HEK293 (cell line): ENCODE measurements around the gene FAM237A.

ENCODE experiments used
- CTCF ChIA-PET: fragments of 350-600 bp; formaldehyde crosslinking; extraction: SDS; loops from one replicate; lab custom pipeline; 2021; ENCODE audit warnings: antibody characterized with exemption; lab: Yijun Ruan, JAX
- POLR2A ChIA-PET: fragments of 300-600 bp; formaldehyde crosslinking; extraction: SDS; loops from one replicate; lab custom pipeline; 2020; ENCODE audit warnings: antibody characterized with exemption, inconsistent platforms; lab: Yijun Ruan, JAX
- H3K27ac ChIP-seq: fragments of 200-500 bp; sonication (Bioruptor generic); 2 replicates; pipeline ENCODE4 v1.5.1; 2014; ENCODE audit warnings: low read depth, low read length, control low read depth, inconsistent platforms; ENCODE audit errors: extremely low read depth
- H3K36me3 ChIP-seq, 2 experiments: fragments of 200-500 bp in 1 of 2; sonication (Bioruptor generic) in 1 of 2; 1 replicate in 1 of 2; 2 replicates in 1 of 2; pipeline ENCODE4 v1.5.1; 2014 to 2017; ENCODE audit warnings: inconsistent platforms in 2 of 2, low read length in 2 of 2; ENCODE audit not compliant: control insufficient read depth in 2 of 2, insufficient read depth in 1 of 2
- H3K4me1 ChIP-seq: fragments of 200-500 bp; sonication (Bioruptor generic); 2 replicates; pipeline ENCODE4 v1.5.1; 2014; ENCODE audit warnings: mild to moderate bottlenecking, low read length, inconsistent platforms; ENCODE audit not compliant: control insufficient read depth, insufficient read depth
- H3K4me3 ChIP-seq: 2 replicates; pipeline ENCODE4 v1.5.1; 2011; ENCODE audit warnings: low read depth, mild to moderate bottlenecking, control low read depth, low read length, moderate library complexity
- H3K9me3 ChIP-seq: fragments of 200-500 bp; sonication (Bioruptor generic); 2 replicates; pipeline ENCODE4 v1.5.1; 2014; ENCODE audit warnings: low read depth, low read length, inconsistent platforms; ENCODE audit not compliant: control insufficient read depth, insufficient read depth
- EGR2 ChIP-seq: fragments of 450-650 bp; formaldehyde crosslinking; IDR thresholded peaks from 2 replicates; pipeline ENCODE4 v1.5.1; 2016; ENCODE audit warnings: low read depth, missing biosample characterization, missing genetic modification characterization
- KLF10 ChIP-seq: fragments of 450-650 bp; IDR thresholded peaks from 2 replicates; pipeline ENCODE4 v1.5.1; 2018; ENCODE audit warnings: missing biosample characterization, mild to moderate bottlenecking, missing genetic modification characterization
- SCRT1 ChIP-seq: fragments of 450-650 bp; formaldehyde crosslinking; IDR thresholded peaks from 2 replicates; pipeline ENCODE4 v1.5.1; 2016; ENCODE audit warnings: missing biosample characterization, missing genetic modification characterization, borderline replicate concordance
- ZBTB17 ChIP-seq: fragments of 450-650 bp; formaldehyde crosslinking; IDR thresholded peaks from 2 replicates; pipeline ENCODE4 v1.5.1; 2016; ENCODE audit warnings: missing biosample characterization, missing genetic modification characterization
- ZNF24 ChIP-seq: fragments of 450-650 bp; formaldehyde crosslinking; IDR thresholded peaks from 2 replicates; pipeline ENCODE4 v1.5.1; 2016; ENCODE audit warnings: missing biosample characterization, missing genetic modification characterization
- ZNF302 ChIP-seq: fragments of 450-650 bp; formaldehyde crosslinking; IDR thresholded peaks from 2 replicates; pipeline ENCODE4 v1.5.1; 2016; ENCODE audit warnings: missing biosample characterization, missing genetic modification characterization, low read depth
- ZNF350 ChIP-seq: fragments of 450-650 bp; formaldehyde crosslinking; IDR thresholded peaks from 2 replicates; pipeline ENCODE4 v1.5.0; 2017; ENCODE audit warnings: missing biosample characterization, mild to moderate bottlenecking, missing genetic modification characterization
- ZNF544 ChIP-seq: fragments of 450-650 bp; formaldehyde crosslinking; IDR thresholded peaks from 2 replicates; pipeline ENCODE4 v1.5.0; 2017; ENCODE audit warnings: missing biosample characterization, missing genetic modification characterization
- ZNF571 ChIP-seq: fragments of 450-650 bp; formaldehyde crosslinking; IDR thresholded peaks from 2 replicates; pipeline ENCODE4 v1.5.0; 2017; ENCODE audit warnings: missing biosample characterization, missing genetic modification characterization
- ZSCAN23 ChIP-seq: fragments of 450-650 bp; formaldehyde crosslinking; IDR thresholded peaks from 2 replicates; pipeline ENCODE4 v1.5.1; 2016; ENCODE audit warnings: missing biosample characterization, missing genetic modification characterization
- TF ChIP-seq, protein P1 (sequence below): fragments of 450-650 bp; formaldehyde crosslinking; IDR thresholded peaks from 2 replicates; pipeline ENCODE4 v1.5.1; 2016; ENCODE audit warnings: missing biosample characterization, missing genetic modification characterization
- TF ChIP-seq, protein P2 (sequence below): fragments of 450-650 bp; formaldehyde crosslinking; IDR thresholded peaks from 2 replicates; pipeline ENCODE4 v1.5.1; 2016; ENCODE audit warnings: missing biosample characterization, missing genetic modification characterization
- TF ChIP-seq, protein P3 (sequence below): fragments of 450-650 bp; formaldehyde crosslinking; IDR thresholded peaks from 2 replicates; pipeline ENCODE4 v1.5.1; 2016; ENCODE audit warnings: missing biosample characterization, missing genetic modification characterization
- TF ChIP-seq, protein P4 (sequence below): fragments of 450-650 bp; IDR thresholded peaks from 2 replicates; pipeline ENCODE4 v1.5.1; 2018; ENCODE audit warnings: missing biosample characterization, missing genetic modification characterization

Gene FAM237A

DNA sequence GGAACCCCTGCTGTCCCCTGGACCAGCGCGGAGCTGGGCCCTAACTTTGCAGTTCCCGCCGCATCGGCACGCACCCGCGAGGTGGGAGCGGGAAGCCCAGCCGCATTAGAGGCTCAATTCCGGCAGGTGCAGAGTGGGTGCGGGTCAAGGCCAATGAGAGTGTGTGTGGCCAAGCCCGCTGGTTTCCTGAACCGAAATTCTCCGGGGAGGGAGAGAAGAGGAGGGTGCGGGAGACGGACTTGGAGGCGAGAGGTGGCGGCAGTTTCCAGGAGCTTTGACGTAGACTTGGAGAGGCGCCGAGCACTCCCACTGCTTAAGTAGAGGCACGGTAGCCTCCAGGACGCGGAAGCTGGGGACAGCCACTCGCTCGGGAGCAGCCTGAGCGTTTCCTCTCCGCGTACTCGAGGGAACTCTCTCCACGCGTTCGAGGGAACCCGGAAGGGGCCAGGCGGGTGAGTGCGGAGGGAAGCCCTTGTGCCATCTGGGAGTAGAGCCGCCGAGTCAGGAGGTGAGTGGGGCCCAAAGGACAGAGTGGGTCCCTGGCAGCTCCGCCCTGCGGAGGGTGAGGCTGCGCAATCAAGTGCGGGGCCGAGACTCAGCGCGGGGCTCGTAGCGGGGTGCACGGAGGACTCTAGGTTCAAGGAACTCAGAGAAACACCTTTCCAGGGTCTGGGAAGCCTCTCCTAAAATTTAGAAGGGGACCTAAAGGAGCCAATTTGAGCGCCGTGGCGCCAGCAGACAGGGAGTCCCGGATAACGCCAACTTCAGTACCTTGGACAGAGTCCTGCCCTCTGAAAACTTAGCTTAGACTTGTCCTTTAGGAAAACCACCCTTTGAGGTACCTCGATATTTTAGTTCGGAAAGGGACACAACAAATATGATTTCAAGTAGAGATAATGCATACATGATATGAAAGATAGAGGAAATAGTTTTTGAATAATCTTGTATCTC, at the start of gene FAM237A:
Gene FAM237A (plus strand): TSS at position 413 of the 951 bp plus-strand sequence. CDS start 1,750 bp downstream, outside the sequence.
- ChIA-PET POLR2A (no interaction called here), CTCF (interaction anchor here (1.3 kb wide), 1 partner anchor 140 kb away, joined by 4 read pairs; no protein-coding TSS in a partner anchor)
- no peak within 1 kb of the TSS for H3K4me3 ChIP-seq
- H3K9me3 ChIP-seq, result no peaks in the 10 kb centered on the region
- TF ChIP-seq, protein P1, sequence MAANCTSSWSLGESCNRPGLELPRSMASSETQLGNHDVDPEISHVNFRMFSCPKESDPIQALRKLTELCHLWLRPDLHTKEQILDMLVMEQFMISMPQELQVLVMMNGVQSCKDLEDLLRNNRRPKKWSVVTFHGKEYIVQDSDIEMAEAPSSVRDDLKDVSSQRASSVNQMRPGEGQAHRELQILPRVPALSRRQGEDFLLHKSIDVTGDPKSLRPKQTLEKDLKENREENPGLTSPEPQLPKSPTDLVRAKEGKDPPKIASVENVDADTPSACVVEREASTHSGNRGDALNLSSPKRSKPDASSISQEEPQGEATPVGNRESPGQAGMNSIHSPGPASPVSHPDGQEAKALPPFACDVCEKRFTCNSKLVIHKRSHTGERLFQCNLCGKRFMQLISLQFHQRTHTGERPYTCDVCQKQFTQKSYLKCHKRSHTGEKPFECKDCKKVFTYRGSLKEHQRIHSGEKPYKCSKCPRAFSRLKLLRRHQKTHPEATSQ (tag by site-specific recombination), result no peak
- TF ChIP-seq ZNF302 (tag by site-specific recombination), result no peak
- no peak for TF ChIP-seq ZNF544
- TF ChIP-seq, protein P2, sequence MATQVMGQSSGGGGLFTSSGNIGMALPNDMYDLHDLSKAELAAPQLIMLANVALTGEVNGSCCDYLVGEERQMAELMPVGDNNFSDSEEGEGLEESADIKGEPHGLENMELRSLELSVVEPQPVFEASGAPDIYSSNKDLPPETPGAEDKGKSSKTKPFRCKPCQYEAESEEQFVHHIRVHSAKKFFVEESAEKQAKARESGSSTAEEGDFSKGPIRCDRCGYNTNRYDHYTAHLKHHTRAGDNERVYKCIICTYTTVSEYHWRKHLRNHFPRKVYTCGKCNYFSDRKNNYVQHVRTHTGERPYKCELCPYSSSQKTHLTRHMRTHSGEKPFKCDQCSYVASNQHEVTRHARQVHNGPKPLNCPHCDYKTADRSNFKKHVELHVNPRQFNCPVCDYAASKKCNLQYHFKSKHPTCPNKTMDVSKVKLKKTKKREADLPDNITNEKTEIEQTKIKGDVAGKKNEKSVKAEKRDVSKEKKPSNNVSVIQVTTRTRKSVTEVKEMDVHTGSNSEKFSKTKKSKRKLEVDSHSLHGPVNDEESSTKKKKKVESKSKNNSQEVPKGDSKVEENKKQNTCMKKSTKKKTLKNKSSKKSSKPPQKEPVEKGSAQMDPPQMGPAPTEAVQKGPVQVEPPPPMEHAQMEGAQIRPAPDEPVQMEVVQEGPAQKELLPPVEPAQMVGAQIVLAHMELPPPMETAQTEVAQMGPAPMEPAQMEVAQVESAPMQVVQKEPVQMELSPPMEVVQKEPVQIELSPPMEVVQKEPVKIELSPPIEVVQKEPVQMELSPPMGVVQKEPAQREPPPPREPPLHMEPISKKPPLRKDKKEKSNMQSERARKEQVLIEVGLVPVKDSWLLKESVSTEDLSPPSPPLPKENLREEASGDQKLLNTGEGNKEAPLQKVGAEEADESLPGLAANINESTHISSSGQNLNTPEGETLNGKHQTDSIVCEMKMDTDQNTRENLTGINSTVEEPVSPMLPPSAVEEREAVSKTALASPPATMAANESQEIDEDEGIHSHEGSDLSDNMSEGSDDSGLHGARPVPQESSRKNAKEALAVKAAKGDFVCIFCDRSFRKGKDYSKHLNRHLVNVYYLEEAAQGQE, result peak; percentile 92
- TF ChIP-seq EGR2 (tag by site-specific recombination), result no peak
- TF ChIP-seq ZBTB17, result no peak
- TF ChIP-seq ZNF350, result no peak
- no peak for TF ChIP-seq SCRT1
- H3K36me3 ChIP-seq, result no peaks in the 10 kb centered on the region
- H3K4me1 ChIP-seq, result no peaks in the 10 kb centered on the region
- no peak within 1 kb of the TSS for H3K27ac ChIP-seq

DNA sequence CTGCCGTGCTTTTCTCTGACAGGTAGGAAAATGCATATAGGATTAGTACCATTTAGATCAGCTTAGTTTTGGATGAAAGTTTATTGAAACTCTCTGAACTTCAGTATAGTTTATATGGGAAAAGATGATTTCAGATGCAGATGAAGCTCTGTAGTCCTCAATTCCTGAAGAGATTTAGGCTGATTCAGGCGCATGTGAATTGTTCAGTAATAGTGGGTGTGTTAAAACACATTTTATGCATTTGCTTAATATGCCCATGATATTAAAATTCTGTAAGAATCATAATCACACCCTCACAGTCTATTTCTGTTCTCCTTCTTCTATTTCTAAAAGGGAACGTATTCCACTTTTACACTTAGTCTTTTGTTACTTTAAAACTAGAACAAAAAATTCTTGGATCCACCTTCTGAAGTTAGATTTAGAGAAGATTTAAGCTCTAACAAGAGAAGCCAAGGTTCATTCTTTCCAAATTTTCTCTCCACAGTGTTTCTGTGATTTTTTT, 44.5 kb upstream of the FAM237A start:
- CTCF ChIA-PET, result interaction anchor here (0.6 kb wide), 1 partner anchor 109 kb away, joined by 3 read pairs; no protein-coding TSS in a partner anchor
- no peak overlapping the region for H3K4me3 ChIP-seq
- H3K9me3 ChIP-seq, result no peaks in the 10 kb centered on the region
- H3K27ac ChIP-seq, result no peak overlapping the region
- no peaks in the 10 kb centered on the region for H3K4me1 ChIP-seq
- TF ChIP-seq, protein P3, sequence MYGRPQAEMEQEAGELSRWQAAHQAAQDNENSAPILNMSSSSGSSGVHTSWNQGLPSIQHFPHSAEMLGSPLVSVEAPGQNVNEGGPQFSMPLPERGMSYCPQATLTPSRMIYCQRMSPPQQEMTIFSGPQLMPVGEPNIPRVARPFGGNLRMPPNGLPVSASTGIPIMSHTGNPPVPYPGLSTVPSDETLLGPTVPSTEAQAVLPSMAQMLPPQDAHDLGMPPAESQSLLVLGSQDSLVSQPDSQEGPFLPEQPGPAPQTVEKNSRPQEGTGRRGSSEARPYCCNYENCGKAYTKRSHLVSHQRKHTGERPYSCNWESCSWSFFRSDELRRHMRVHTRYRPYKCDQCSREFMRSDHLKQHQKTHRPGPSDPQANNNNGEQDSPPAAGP, result no peak
- TF ChIP-seq KLF10 (tag by site-specific recombination), result no peak
- no peak for TF ChIP-seq ZNF571 (tag by site-specific recombination)
- TF ChIP-seq, protein P4, sequence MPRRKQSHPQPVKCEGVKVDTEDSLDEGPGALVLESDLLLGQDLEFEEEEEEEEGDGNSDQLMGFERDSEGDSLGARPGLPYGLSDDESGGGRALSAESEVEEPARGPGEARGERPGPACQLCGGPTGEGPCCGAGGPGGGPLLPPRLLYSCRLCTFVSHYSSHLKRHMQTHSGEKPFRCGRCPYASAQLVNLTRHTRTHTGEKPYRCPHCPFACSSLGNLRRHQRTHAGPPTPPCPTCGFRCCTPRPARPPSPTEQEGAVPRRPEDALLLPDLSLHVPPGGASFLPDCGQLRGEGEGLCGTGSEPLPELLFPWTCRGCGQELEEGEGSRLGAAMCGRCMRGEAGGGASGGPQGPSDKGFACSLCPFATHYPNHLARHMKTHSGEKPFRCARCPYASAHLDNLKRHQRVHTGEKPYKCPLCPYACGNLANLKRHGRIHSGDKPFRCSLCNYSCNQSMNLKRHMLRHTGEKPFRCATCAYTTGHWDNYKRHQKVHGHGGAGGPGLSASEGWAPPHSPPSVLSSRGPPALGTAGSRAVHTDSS (tag by site-specific recombination), result no peak
- TF ChIP-seq ZNF24, result no peak
- TF ChIP-seq ZSCAN23, result no peak
- H3K36me3 ChIP-seq, result peaks cover 3 to 7% of the 10 kb centered on the region in 2 experiments
- POLR2A ChIA-PET, result no interaction called here
